Vagina (tissue), 2 donors: ENCODE data around the gene SPTLC1. TPM values are rescaled to one million over a fixed set of nuclear protein-coding genes. Genes with fewer than 3 reads are reported as not detected.
"Not testable (repeated sequence)": the region's sequence is repeated elsewhere in the genome, so short reads cannot be mapped to it uniquely, and the experiment has no call there.

Source experiments
- DNase-seq, 2 donors: peaks; one replicate each; pipeline ENCODE4 v3.0.0-alpha.2; 2017; ENCODE audit errors: extremely low spot score in 2 of 2
- H3K27ac ChIP-seq: fragments of 200-600 bp; sonication (generic); one replicate; pipeline ENCODE4 v1.5.1; 2019
- H3K27me3 ChIP-seq: fragments of 200-600 bp; sonication (generic); one replicate; pipeline ENCODE4 v1.5.1; 2019
- H3K36me3 ChIP-seq, 2 donors: fragments of 200-600 bp; sonication (generic); one replicate each; pipeline ENCODE4 v1.5.1; 2017 to 2019
- H3K4me1 ChIP-seq: fragments of 200-600 bp; sonication (generic); one replicate; pipeline ENCODE4 v1.5.1; 2019
- H3K4me3 ChIP-seq, 2 donors: fragments of 200-600 bp; sonication (generic); 1 replicate in 1 of 2; 2 replicates in 1 of 2; pipeline ENCODE4 v1.5.1; 2016 to 2019
- H3K9me3 ChIP-seq: fragments of 200-600 bp; sonication (generic); one replicate; pipeline ENCODE4 v1.5.1; 2019
- POLR2A ChIP-seq, 2 donors: fragments of 450-650 bp; IDR thresholded peaks; one replicate each; pipeline ENCODE4 v1.6.1; 2017; ENCODE audit warnings: antibody characterized with exemption in 2 of 2, mild to moderate bottlenecking in 2 of 2, moderate library complexity in 2 of 2
- POLR2AphosphoS5 ChIP-seq, 2 donors: sonication (generic); formaldehyde crosslinking; IDR thresholded peaks; one replicate each; pipeline ENCODE4 v1.9.0; 2017; ENCODE audit warnings: antibody characterized with exemption in 2 of 2, mild to moderate bottlenecking in 2 of 2, low read depth in 1 of 2; ENCODE audit not compliant: insufficient read depth in 1 of 2
- intact Hi-C: fragments of 100-400 bp; cut with DNase I; formaldehyde crosslinking; loops from one replicate; pipeline ENCODE4 v1.15.1; 2023
- total RNA-seq: library from RNA; depleted of rRNA; stranded (reverse); fragments of >200 nt; gene quantifications from one replicate; pipeline ENCODE4 v1.2.3, GENCODE V29; 2016
- TF ChIP-seq, protein P1 (sequence below), 3 experiments: fragments of 450-650 bp in 2 of 3; fragments of 200-600 bp in 1 of 3; sonication (generic) in 1 of 3; IDR thresholded peaks; one replicate each; pipeline ENCODE4 v1.5.1; 2017 to 2019; ENCODE audit warnings: antibody characterized with exemption in 3 of 3, mild to moderate bottlenecking in 2 of 3, moderate library complexity in 2 of 3

Gene SPTLC1
- total RNA-seq, 1 donor from 2014 or later, result 68.5 TPM

DNA sequence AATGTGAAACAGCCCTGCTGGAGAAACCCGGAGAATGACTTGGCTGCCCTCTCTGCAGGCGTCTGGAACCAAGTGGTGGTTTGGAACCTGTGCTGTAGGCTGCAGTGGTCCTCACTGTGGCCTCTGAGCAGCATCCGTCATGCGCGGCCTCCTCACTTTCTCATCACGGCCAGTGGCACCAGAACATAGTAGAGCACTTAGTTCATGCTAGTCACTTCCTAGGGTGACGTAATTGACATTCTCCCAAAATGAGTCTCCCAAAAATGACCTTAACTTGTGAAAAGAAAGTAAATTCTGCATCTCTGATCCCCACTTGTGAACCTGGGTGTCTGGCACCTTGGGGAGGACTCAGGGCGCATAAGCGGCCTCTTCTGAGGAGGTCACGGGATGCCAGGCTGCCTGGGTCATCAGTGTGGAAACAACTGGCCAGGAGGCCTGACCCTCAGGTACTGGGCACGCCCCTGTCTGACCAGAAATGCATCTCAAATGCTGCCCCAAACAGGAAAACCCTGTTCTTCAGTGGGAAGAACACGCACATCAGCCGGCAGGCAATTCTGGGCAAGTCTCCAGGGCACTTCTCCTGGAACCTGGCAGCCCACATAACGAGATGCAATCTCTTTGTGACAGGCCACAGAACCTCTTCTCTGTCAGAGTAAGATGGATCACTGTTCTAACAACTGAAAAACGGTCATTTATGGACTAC lies 36.6 kb upstream of the SPTLC1 start:
- H3K4me3 ChIP-seq, result no peak overlapping the region
- intact Hi-C loops, result no loop called here
- DNase-seq, result no peak
- no peaks in the 10 kb centered on the region for H3K27me3 ChIP-seq
- H3K9me3 ChIP-seq, result no peaks in the 10 kb centered on the region
- H3K4me1 ChIP-seq, result peaks cover 35% of the 10 kb centered on the region
- TF ChIP-seq, protein P1, sequence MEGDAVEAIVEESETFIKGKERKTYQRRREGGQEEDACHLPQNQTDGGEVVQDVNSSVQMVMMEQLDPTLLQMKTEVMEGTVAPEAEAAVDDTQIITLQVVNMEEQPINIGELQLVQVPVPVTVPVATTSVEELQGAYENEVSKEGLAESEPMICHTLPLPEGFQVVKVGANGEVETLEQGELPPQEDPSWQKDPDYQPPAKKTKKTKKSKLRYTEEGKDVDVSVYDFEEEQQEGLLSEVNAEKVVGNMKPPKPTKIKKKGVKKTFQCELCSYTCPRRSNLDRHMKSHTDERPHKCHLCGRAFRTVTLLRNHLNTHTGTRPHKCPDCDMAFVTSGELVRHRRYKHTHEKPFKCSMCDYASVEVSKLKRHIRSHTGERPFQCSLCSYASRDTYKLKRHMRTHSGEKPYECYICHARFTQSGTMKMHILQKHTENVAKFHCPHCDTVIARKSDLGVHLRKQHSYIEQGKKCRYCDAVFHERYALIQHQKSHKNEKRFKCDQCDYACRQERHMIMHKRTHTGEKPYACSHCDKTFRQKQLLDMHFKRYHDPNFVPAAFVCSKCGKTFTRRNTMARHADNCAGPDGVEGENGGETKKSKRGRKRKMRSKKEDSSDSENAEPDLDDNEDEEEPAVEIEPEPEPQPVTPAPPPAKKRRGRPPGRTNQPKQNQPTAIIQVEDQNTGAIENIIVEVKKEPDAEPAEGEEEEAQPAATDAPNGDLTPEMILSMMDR (IDR thresholded peaks at IDR 0.05), result no peak
- TF ChIP-seq POLR2AphosphoS5 (IDR thresholded peaks at IDR 0.05; ENCODE audit: insufficient read depth in 1 of 2, low read depth in 1 of 2), result peak in 1 of 2 donors; percentile 23
- H3K36me3 ChIP-seq, result no peaks in the 10 kb centered on the region
- H3K27ac ChIP-seq, result no peak overlapping the region

- DNase-seq, intact Hi-C loops, H3K4me3 ChIP-seq, H3K36me3 ChIP-seq, H3K27ac ChIP-seq, H3K27me3 ChIP-seq, H3K9me3 ChIP-seq: not testable (repeated sequence)
- H3K4me1 ChIP-seq, result peaks cover 45% of the 10 kb centered on the region
Measured at GRCh38 chr9:92150501-92151470, 35.6 kb upstream of the SPTLC1 start.

DNA sequence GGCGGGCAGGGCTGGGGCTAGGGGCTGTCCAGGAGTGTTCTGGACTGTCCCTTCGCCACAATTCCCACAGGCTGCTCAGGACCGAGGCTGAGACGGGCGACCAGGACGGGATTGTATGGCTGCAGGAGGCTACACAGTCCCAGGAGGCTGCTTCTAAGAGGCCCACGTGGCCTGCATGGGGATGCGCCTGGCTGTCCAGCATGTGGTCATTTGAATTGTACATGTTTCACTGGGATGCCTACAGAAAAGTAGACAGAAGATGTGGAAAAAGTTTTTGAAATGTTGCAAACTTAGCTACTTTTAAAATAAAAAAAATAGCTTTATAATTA lies 32.6 kb upstream of the SPTLC1 start:
- Histone ChIP-seq H3K27ac (peak overlapping the region; percentile 76), H3K4me1 (peaks cover 36% of the 10 kb centered on the region), H3K9me3 (no peaks in the 10 kb centered on the region), H3K4me3 (no peak overlapping the region), H3K36me3 (no peaks in the 10 kb centered on the region), H3K27me3 (no peaks in the 10 kb centered on the region)
- intact Hi-C loops, result no loop called here
- TF ChIP-seq POLR2A (IDR thresholded peaks at IDR 0.05) (no peak), POLR2AphosphoS5 (IDR thresholded peaks at IDR 0.05; ENCODE audit: insufficient read depth in 1 of 2, low read depth in 1 of 2) (no peak)
- TF ChIP-seq, protein P1 (IDR thresholded peaks at IDR 0.05), result no peak
- DNase-seq, result no peak

DNA sequence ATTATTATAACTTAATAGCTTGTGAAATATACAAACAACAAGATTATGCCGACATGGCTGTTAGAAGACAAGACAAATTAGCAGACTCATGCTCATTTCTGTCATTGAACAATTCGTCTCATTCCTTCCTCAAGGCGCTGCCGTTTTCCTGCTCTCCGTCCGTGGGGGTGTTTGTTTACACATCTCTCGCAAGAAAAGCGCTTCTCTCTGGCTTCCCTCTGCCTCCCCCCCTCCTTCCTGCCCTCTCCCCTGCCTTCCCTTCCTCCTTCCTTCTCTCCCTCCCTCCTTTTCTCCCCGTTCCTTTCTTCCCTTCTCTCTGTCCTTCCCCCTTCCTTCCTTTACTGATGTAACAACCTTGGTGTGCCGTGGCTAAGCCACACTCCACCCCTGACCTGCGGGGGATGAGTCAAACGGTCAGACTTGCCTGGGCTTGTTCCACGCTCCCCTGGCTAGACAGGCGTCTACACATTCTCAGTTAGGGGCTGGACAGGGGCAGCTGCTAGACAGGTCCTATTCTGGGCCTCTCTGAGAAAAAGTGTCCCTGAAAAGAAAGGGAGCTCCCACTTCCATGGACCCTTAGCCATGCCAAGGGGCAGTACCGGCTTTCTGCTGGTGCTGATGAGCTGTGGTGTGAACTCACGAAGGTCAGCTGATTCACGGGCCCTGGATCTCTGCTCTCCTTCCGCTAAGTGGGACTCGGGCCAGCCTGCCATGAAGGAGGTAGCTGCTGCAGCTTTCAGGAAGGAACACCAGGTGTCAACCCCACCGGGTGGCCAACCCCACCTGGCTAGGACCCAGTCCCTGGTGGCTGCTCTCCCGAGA lies 32.0 kb upstream of the SPTLC1 start:
- DNase-seq, result peak in 1 of 2 donors; percentile 89

GRCh38 chr9:92146610-92147009 lies 31.4 kb upstream of the SPTLC1 start:
- H3K4me3 ChIP-seq, result peak overlapping the region in 1 of 2 donors; percentile 9
- no peaks in the 10 kb centered on the region for H3K36me3 ChIP-seq
- intact Hi-C loops, result no loop called here
- H3K27me3 ChIP-seq, result no peaks in the 10 kb centered on the region
- no peaks in the 10 kb centered on the region for H3K9me3 ChIP-seq
- peaks cover 30% of the 10 kb centered on the region for H3K4me1 ChIP-seq
- TF ChIP-seq, protein P1 (IDR thresholded peaks at IDR 0.05), result no peak
- TF ChIP-seq POLR2A (IDR thresholded peaks at IDR 0.05) (no peak), POLR2AphosphoS5 (IDR thresholded peaks at IDR 0.05; ENCODE audit: insufficient read depth in 1 of 2, low read depth in 1 of 2) (no peak)
- H3K27ac ChIP-seq, result peak overlapping the region; percentile 76
- no peak for DNase-seq

More for the DNA sequence above, 32.0 kb upstream of the SPTLC1 start:
- Histone ChIP-seq H3K27me3 (no peaks in the 10 kb centered on the region), H3K36me3 (no peaks in the 10 kb centered on the region), H3K4me1 (peaks cover 32% of the 10 kb centered on the region), H3K4me3 (peak overlapping the region; percentile 9 to 12), H3K27ac (peak overlapping the region; percentile 76), H3K9me3 (no peaks in the 10 kb centered on the region)
- TF ChIP-seq, protein P1 (IDR thresholded peaks at IDR 0.05), result no peak
- no peak for TF ChIP-seq POLR2AphosphoS5 (IDR thresholded peaks at IDR 0.05; ENCODE audit: insufficient read depth in 1 of 2, low read depth in 1 of 2)
- intact Hi-C loops, result no loop called here

DNA sequence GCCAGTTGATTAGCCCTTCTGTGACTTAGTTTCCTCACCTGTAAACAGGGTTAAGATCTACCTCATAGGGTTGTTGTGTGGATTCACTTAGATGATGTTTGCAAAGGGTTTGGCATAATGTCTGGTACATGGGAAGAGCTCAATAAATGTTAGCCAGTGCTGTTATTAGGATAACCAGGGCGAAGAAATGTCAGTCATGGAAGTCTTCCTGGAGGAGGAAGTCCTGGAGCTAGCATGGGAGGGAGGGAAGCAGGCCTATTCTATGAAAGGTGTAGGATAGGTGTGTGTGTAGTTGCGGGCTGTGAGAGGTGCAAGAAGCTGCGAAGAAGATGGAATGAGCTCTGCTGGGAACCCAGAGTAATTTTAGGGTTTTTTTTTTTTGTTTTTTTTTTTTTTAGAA lies 30.6 kb upstream of the SPTLC1 start:
- H3K4me3 ChIP-seq, H3K36me3 ChIP-seq, intact Hi-C loops, H3K9me3 ChIP-seq, DNase-seq, H3K27me3 ChIP-seq: not testable (repeated sequence)
- Histone ChIP-seq H3K27ac (peak overlapping the region; percentile 76), H3K4me1 (peaks cover 31% of the 10 kb centered on the region)
